Stimulated activated CD8-positive, alpha-beta memory T cell treated with anti-CD3 and anti-CD28 coated beads, Interleukin-7, amount 100 ng/mL, for 48 hours (primary cell): ENCODE results near the gene PADI3.

ENCODE experiments used
- DNase-seq, 2 donors: peaks; one replicate each; pipeline ENCODE4 v3.0.0-alpha.2; 2020; ENCODE audit warnings: low read depth in 1 of 2; ENCODE audit errors: extremely low read depth in 1 of 2

The PADI3 gene

GRCh38 chr1:17214876-17215544 lies 33.9 kb upstream of the PADI3 start:
- no peak for DNase-seq

GRCh38 chr1:17215545-17215890 lies 33.4 kb upstream of the PADI3 start:
- no peak for DNase-seq

GRCh38 chr1:17216078-17216477 lies 32.8 kb upstream of the PADI3 start:
- DNase-seq = no peak

GRCh38 chr1:17217607-17218006 lies 31.3 kb upstream of the PADI3 start:
- no peak for DNase-seq

- no peak for DNase-seq
These were observed 30.0 kb upstream of the PADI3 start for GRCh38 chr1:17218939-17219338.

- no peak for DNase-seq
These were observed 28.6 kb upstream of the PADI3 start for GRCh38 chr1:17220287-17220686.

- no peak for DNase-seq
These were observed 26.3 kb upstream of the PADI3 start for GRCh38 chr1:17222557-17222956.

GRCh38 chr1:17224434-17224833 lies 24.5 kb upstream of the PADI3 start:
- no peak for DNase-seq

GRCh38 chr1:17225140-17225539 lies 23.8 kb upstream of the PADI3 start:
- no peak for DNase-seq

- no peak for DNase-seq
These were observed 21.5 kb upstream of the PADI3 start for GRCh38 chr1:17227358-17227915.

GRCh38 chr1:17228619-17229018 lies 20.3 kb upstream of the PADI3 start:
- no peak for DNase-seq

- DNase-seq = no peak
These were observed 19.5 kb upstream of the PADI3 start for GRCh38 chr1:17229379-17229778.

GRCh38 chr1:17230106-17230505 lies 18.8 kb upstream of the PADI3 start:
- DNase-seq = no peak

GRCh38 chr1:17230671-17231310 lies 18.1 kb upstream of the PADI3 start:
- DNase-seq = no peak

GRCh38 chr1:17232759-17233661 lies 15.9 kb upstream of the PADI3 start:
- DNase-seq = no peak

GRCh38 chr1:17233675-17234320 lies 15.1 kb upstream of the PADI3 start:
- no peak for DNase-seq

GRCh38 chr1:17234405-17234804 lies 14.5 kb upstream of the PADI3 start:
- no peak for DNase-seq

GRCh38 chr1:17235135-17235885 lies 13.6 kb upstream of the PADI3 start:
- DNase-seq = no peak

- peak; percentile 53 to 75 for DNase-seq
These were observed 11.9 kb upstream of the PADI3 start for GRCh38 chr1:17236779-17237560.

- no peak for DNase-seq
These were observed 11.4 kb upstream of the PADI3 start for GRCh38 chr1:17237561-17237903.
